Thoracic aorta (tissue), 2 donors: ENCODE results near the gene PRM2. TPM values are rescaled to one million over a fixed set of nuclear protein-coding genes. Genes with fewer than 3 reads are reported as not detected.

ENCODE experiments used
- ATAC-seq: fragments of 150-250 bp; one replicate; pipeline ENCODE4 v1.8.0; 2017; ENCODE audit warnings: low read depth; ENCODE audit not compliant: insufficient number of reproducible peaks, low FRiP score
- DNase-seq: peaks from one replicate; pipeline ENCODE4 v3.0.0-alpha.2; 2020; ENCODE audit warnings: low spot score
- H3K27ac ChIP-seq, 2 donors: fragments of 200-600 bp; sonication (generic); 1 replicate in 1 of 2; 2 replicates in 1 of 2; pipeline ENCODE4 v1.5.1; 2016; ENCODE audit warnings: mild to moderate bottlenecking in 2 of 2, moderate library complexity in 2 of 2
- H3K27me3 ChIP-seq: fragments of 200-600 bp; sonication (generic); replicated peaks from 2 replicates; pipeline ENCODE4 v1.6.0; 2016; ENCODE audit warnings: mild to moderate bottlenecking; ENCODE audit not compliant: insufficient read depth
- H3K36me3 ChIP-seq: fragments of 200-600 bp; sonication (generic); one replicate; pipeline ENCODE4 v1.5.1; 2016
- H3K4me1 ChIP-seq, 2 donors: fragments of 200-600 bp; sonication (generic); 1 replicate in 1 of 2; 2 replicates in 1 of 2; pipeline versions ENCODE4 v1.5.1 to v1.6.0; 2016; ENCODE audit warnings: low read depth in 2 of 2, mild to moderate bottlenecking in 1 of 2; ENCODE audit not compliant: control insufficient read depth in 1 of 2
- H3K4me3 ChIP-seq: fragments of 200-600 bp; sonication (generic); 2 replicates; pipeline ENCODE4 v1.5.1; 2016; ENCODE audit warnings: mild to moderate bottlenecking
- H3K9me3 ChIP-seq: fragments of 200-600 bp; sonication (generic); 2 replicates; pipeline ENCODE4 v1.5.1; 2016
- total RNA-seq, 2 donors: library from RNA; depleted of rRNA; stranded (reverse); fragments of >200 nt; gene quantifications; one replicate each; pipeline versions ENCODE4 v1.1.0 to v1.2.3, GENCODE V29; 2016
- TF ChIP-seq, protein P1 (sequence below): fragments of 200-600 bp; sonication (generic); IDR thresholded peaks from one replicate; pipeline ENCODE4 v1.5.1; 2019; ENCODE audit warnings: antibody characterized with exemption

PRM2 gene
- total RNA-seq, 2 donors from 2014 or later: not detected

DNA sequence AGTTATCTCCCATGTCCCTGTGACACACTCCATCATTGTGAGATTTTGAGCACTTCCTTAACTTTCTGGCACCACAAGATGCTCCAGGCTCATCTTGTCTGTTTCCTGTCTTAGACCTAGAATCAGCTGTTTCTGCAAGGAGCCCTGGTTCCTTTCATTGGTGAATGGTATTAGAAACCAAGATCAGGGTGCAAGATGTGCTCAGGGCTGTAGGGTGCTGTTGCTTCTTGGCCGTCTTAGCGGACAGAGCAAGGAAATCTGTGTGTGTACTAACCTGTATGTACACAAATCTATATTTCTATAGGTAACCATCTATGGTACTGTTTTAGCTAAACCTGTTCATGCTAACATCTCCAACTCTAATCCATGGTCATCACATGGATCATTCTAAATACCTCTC lies 12.9 kb upstream of the PRM2 start:
- Histone ChIP-seq H3K4me3 (no peak overlapping the region), H3K27ac (no peak overlapping the region), H3K36me3 (no peaks in the 10 kb centered on the region), H3K27me3 (no peaks in the 10 kb centered on the region), H3K9me3 (no peaks in the 10 kb centered on the region), H3K4me1 (peaks cover 0 to 6% of the 10 kb centered on the region in 2 donors)
- ATAC-seq: no peak
- TF ChIP-seq, protein P1, sequence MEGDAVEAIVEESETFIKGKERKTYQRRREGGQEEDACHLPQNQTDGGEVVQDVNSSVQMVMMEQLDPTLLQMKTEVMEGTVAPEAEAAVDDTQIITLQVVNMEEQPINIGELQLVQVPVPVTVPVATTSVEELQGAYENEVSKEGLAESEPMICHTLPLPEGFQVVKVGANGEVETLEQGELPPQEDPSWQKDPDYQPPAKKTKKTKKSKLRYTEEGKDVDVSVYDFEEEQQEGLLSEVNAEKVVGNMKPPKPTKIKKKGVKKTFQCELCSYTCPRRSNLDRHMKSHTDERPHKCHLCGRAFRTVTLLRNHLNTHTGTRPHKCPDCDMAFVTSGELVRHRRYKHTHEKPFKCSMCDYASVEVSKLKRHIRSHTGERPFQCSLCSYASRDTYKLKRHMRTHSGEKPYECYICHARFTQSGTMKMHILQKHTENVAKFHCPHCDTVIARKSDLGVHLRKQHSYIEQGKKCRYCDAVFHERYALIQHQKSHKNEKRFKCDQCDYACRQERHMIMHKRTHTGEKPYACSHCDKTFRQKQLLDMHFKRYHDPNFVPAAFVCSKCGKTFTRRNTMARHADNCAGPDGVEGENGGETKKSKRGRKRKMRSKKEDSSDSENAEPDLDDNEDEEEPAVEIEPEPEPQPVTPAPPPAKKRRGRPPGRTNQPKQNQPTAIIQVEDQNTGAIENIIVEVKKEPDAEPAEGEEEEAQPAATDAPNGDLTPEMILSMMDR: no peak
- no peak for DNase-seq

DNA sequence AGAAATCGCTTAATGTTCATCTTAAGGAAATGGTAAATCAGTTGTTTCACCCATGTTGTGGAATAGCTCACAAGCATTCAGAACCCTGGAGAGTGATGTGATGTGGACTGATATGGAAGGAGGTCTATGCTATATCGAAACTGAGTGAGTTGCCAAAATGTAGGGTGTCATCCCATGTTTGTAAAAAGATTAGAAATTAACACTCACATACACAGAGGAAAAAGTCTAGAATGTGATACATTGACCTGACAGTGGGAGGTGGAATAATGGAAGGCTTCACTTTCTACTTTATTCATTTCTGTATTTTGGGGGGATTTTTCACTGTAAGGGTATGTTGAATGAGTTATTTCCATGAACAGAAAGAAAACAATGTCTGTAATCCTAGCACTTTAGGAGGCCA lies 9.6 kb upstream of the PRM2 start:
- H3K27ac ChIP-seq: no peak overlapping the region
- H3K4me1 ChIP-seq: no peaks in the 10 kb centered on the region
- TF ChIP-seq, protein P1: no peak
- H3K9me3 ChIP-seq: no peaks in the 10 kb centered on the region
- ATAC-seq: no peak
- no peak overlapping the region for H3K4me3 ChIP-seq
- no peak for DNase-seq
- H3K27me3 ChIP-seq: no peaks in the 10 kb centered on the region
- no peaks in the 10 kb centered on the region for H3K36me3 ChIP-seq

DNA sequence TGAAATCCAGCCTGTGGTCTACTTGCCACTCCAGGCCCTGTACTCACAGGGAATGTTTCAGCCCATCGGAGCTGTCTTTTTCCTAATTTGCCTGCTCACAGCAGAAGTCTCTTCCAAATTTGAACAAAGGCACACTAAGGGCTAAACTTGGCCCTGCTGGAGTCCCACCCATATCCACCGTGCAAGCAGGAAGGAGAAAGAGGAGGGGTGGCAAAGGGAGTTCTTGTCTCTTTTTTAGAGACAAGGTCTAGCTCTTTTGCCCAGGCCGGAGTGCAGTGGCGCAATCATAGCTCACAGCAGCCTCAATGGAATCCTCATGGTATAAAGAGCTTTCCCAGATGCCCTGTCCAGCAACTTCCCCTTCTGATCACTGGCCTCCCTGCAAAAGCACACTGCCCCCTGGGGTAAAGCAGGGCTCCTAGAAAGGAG lies 7.6 kb upstream of the PRM2 start:
- Histone ChIP-seq H3K4me1 (no peaks in the 10 kb centered on the region), H3K27me3 (no peaks in the 10 kb centered on the region), H3K9me3 (no peaks in the 10 kb centered on the region), H3K27ac (no peak overlapping the region), H3K36me3 (no peaks in the 10 kb centered on the region), H3K4me3 (no peak overlapping the region)
- TF ChIP-seq, protein P1: no peak
- DNase-seq: no peak
- ATAC-seq: no peak

DNA sequence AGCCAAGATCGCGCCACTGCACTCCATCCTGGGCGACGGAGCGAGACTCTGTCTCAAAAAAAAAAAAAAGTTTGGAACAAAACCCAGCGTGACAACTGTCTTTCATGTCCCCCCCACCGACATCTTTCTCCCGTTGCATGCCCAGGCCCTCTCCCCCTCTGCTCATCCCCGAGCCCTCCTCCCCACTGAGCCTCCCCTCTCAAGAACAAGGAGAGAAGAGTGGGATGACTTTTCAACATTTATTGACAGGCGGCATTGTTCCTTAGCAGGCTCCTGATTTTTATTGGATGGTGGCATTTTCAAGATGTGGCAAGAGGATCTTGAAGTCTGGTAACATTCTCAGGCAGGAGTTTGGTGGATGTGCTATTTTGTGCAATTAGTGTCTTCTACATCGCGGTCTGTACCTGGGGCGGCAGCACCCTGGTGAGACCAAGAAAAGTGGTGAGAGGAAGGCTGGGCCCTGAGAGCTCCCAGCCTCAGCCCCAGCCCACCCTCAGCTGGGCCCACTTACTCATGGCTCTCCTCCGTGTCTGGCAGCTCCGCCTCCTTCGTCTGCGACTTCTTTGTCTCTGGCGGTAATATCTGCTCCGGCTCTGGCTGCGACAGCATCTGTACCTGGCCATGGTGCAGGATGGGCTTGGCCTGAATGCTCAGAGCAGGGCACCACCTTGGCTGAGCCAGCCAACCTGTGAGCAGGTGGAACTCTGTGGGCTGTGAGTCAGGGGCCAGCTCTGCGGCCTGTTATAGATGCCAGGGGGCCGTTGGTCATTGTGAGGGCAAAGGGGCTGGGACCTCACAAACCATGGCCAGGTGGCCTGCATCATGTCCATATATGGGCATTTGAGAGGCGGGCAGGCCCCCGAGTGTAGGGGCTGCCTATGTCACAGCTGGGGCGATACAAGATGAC lies 4.6 kb upstream of the PRM2 start, which contains the start of gene PRM1:
PRM1 (minus strand) TSS at position 715 of the 907 bp plus-strand sequence; CDS start at position 623, 92 bp downstream.
- no peaks in the 10 kb centered on the region for H3K4me1 ChIP-seq
- no peaks in the 10 kb centered on the region for H3K36me3 ChIP-seq
- DNase-seq (no peak), ATAC-seq (no peak)
- TF ChIP-seq, protein P1: no peak
- no peak within 1 kb of the TSS for H3K27ac ChIP-seq
- H3K27me3 ChIP-seq: no peaks in the 10 kb centered on the region
- H3K9me3 ChIP-seq: no peaks in the 10 kb centered on the region
- no peak within 1 kb of the TSS for H3K4me3 ChIP-seq

DNA sequence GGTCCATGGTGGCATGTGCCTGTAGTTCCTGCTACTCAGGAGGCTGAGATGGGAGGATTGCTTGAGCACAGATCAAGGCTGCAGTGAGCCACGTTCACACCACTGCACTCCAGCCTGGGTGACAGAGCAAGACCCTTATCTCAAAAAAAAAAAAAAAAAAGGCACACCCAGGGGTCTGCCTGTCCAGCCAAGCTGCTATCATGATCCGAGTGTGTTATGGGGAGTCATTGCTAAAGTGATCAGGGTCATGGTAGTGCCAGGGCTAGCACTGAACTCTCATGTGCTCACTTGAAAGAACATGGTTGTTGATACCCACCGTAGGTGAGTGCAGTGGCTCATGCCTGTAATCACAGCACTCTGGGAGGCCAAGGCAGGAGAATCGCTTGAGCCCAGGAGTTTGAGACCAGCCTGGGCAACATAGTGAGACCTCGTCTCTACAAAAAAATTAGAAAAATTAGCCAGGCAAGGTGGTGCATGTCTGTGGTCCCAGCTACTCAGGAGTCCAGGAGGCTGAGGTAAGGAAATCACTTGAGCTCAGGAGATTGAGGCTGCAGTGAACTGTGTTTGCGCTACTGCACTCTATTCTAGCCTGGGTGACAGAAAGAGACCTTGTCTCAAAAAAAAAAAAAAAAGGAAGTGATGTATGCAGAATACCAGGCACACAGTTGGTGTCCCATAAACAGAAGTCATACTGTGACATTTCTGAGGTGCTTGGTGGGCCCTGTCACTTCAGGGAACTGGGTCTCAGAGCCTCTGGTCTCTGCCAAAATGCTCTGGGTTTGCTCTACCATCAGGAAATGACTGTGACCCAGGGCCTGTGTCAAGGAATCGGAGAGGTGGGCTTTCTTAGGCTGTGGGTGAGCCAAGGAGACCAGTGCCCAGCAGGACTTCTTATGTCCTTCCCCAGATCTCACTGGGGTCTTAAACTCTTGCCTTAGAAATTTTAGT lies 2.7 kb upstream of the PRM2 start:
- H3K4me3 ChIP-seq: no peak overlapping the region
- no peaks in the 10 kb centered on the region for H3K36me3 ChIP-seq
- H3K9me3 ChIP-seq: no peaks in the 10 kb centered on the region
- DNase-seq (no peak), ATAC-seq (no peak)
- H3K4me1 ChIP-seq: no peaks in the 10 kb centered on the region
- H3K27ac ChIP-seq: no peak overlapping the region
- TF ChIP-seq, protein P1: no peak
- H3K27me3 ChIP-seq: no peaks in the 10 kb centered on the region
